GM04504 (cell line): Measurements from ENCODE around the gene DCDC1.
"Not testable (repeated sequence)": the region's sequence is repeated elsewhere in the genome, so short reads cannot be mapped to it uniquely, and the experiment has no call there.

Experiments
- DNase-seq: peaks from one replicate; pipeline ENCODE4 v3.0.0-alpha.2; 2012; ENCODE audit warnings: low read depth

DCDC1 gene

DNA sequence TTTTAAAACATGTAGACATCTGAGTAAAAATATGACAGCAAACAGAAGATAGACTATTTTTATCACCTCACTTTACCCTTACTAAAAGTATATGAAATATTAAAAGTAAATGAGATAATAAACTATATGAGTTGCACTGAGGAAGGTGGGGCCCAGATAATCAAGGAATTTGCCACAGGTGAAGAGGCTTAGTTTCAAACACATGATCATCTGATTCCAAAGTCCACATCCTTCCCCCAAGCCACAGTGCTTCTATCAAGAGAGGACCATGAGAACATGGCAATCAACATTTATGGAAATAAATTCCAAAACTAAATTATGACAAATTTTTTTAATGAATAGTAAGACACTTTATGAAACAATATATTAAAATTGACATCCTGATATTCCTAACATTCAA, 384.0 kb downstream of the DCDC1 start:
- DNase-seq, result no peak

DNA sequence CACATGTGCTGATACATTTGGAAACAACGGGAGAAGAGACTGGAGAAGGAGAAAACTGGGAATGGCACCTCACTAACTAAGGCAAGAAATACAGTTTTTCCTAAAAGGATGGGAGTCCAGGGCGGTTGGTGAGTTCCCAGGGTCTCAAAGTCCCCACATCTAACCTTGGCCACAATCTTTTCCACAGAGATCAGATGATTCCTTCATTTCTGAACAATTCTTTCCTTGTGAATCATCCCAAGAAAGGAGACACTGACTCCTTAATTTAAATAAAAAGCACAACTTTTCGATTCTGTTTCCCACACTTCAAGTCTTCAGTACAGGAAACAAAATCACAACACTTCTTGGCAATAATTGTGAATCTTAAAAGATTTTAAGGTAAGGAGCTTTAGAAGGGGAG, 384.7 kb downstream of the DCDC1 start:
- no peak for DNase-seq

DNA sequence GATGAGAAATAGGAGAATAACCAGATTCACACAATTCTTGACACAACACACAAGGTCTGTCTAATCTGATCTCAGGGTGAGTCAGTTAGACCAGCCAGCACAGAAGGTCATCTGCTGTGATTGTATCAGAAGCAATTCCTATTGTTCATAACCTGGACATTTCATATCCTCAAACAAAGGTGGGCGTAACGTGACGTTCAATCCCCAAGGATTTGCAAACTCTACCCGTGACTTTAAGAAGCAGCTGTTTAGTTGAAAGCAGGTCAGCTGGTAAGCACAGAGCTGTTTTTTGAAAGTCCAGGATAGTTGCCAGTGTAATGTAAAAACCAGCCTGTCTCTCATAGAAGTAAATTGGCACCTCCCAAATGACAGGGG, 385.1 kb downstream of the DCDC1 start:
- DNase-seq, result peak; percentile 24

DNA sequence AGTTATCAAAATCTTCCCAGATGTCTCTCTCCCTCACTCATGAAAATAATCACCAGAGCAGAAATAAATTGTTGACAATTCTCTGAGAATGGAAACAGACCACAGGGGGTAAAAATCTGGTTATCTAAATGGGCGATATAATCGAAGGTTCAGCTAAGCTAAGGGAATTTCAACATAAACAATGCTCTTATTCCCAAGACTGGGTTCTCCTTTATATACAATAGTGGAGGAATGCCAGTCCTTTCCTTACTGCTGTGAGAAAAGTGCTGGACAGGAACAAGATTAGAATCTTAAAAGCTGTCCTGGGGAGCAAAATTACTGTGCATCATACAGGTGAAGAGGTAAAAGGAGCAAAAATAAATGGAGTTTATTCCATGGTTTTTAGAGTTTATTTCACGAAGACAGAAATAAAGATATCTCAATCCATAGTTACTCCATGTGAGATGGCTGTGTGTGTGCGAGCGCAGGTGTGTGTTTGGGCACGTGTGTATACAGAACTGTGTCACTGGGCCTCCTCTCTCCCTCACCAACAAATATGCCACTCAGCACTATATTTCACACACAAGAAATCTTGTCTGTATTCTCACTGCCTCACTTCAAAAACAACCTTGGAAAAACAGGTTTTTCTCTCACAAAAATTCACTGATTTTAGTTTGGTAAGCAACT, 385.6 kb downstream of the DCDC1 start:
- DNase-seq, result no peak

DNA sequence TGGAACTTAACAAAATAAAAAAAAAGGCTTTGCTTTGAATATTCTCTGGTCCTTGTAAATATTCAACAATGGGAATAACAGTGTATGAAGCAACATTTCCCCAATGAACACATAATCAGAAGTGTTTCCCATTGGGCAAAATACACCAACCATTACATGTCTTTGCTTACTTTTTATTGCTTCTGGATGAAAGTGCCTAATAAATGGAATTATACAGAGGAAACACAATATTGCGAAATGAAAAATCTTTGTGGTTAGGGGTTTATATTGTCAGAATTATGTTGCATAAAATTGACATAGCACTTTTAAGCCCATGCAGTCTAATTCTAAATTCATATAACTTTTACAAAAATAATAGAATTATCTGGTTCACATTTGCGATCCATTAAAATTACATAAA, 386.4 kb downstream of the DCDC1 start:
- no peak for DNase-seq

DNA sequence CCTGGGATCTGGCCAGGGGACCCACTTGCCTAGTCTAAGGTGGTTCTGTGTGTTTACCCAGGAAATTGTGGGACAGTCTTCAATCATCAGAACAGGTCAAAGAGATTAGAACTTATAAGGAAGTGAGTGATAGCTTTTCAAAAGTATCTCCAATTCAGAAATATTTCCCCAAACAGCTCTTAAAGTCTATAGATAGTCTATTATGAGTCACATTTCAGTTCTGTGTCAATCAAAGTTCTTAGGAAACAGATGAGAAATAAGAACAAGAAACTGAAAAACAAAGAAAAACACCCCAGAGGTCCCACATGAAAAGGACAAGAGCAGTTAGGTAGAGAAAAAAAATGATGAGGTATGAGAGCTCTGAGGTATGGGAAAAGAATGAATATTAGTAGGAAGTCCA, 402.0 kb downstream of the DCDC1 start:
- DNase-seq, result no peak

DNA sequence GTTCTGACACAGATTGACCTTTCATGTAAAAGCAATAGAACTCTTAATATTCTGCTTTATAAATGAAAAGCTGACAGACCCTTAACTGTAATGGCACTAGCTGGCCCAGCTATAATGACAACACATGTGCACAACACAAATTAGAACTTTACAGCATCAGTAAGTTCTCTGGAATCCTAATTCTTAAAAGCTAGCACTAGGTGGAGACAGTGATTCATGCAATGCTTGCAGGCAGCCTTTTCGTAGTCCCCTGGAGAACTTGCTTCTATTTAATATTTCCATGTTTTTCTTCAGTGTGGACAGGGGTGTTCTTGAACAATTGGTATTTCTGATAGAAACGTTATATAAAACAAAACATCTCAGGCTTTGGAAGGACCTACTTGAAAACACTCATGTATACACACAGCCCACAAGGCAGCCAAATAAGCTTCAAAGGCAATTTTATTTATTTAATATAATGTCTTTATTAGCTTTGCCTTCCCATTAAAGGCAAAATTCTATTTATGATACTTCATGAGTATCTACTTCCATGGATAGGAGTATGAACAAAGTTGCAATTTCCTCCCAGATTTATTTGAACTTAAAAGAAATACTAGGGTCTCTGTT, 409.0 kb downstream of the DCDC1 start:
- DNase-seq, result peak; percentile 6

DNA sequence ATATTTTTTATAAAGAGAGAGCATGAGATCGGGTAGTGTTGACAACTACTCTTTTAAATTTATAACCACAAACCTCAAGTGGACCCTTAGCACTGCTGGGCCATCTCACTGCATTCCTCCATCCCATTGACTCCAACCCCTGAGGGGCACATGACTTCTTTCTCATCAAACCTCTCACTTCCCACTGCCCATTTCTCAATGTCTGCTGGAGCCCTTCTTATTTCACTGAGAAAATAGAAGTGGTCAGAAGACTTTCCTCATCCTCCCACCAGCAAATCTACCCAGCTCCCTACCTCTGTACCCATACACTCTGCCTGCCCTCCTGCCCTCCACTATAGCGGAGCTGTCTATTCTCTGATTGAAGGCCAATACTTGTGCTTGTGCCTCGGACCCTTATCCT, 412.8 kb downstream of the DCDC1 start:
- DNase-seq, result no peak

DNA sequence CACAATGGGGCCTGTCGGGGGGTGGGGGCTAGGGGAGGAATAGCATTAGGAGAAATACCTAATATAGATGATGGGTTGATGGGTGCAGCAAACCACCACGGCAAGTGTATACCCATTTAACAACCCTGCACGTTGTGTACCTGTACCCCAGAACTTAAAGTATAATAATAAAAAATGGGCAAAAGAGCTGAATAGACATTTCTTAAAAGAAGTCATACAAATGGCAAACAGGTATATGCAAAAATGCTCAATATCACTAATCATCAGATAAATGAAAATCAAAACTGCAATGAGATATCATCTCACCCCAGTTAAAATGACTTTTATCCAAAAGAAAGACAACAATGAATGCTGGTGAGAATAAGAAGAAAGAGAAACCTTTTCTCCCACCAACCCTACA, 419.7 kb downstream of the DCDC1 start:
- no peak for DNase-seq

DNA sequence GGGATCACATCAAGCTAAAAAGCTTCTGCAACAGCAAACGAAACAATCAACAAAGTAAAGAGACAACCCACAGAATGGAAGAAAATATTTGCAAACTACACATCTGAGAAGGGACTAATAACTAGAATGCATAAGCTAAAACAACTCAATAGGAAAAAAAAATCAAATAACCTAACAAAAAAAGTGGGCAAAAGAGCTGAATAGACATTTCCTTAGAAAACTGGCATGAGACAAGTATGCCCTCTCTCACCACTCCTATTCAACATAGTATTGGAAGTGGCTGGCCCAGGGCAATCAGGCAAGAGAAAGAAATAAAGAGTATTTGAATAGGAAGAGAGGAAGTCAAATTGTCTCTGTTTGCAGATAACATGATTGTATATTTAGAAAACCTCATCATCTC, 421.8 kb downstream of the DCDC1 start:
- not testable (repeated sequence) for DNase-seq

DNA sequence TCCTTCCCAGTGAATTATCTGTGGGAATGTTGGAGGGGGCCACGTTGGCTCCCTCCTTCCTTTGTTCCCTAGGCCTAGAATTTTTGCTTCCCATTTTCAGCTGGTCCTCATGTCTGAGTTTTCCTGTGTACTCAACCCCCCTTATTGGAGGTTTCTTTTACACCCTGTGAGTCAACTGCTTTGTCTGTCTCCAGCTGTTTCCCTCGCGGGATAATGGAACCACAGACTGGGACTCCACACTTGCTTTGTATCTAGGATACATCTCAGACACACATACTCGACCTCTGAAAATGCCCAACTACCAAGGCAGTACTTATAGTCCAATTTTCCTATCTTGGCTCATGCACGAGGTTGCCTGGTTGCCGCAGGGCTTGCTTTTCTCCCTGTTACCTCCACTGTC, 430.7 kb downstream of the DCDC1 start:
- no peak for DNase-seq

DNA sequence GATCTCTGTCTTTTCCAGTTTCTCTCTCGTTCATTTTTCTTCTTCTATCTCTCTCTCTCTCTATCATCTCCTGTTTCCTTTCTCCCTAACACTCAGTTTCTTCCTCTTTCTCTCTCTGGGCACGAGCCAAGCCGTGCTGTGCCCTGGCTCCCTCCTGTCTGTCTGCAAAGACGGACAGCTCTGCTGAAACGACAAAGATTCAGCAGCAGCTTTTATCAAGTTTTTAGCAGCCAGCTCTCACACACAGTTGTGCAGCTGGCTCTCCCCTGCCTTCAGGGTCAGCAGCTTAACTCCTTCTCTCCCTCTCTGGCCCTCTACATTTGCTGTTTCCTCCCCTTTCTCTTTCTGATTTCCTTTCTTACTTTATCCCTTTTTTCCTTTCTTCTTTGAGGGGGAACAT, 431.4 kb downstream of the DCDC1 start:
- DNase-seq, result no peak

DNA sequence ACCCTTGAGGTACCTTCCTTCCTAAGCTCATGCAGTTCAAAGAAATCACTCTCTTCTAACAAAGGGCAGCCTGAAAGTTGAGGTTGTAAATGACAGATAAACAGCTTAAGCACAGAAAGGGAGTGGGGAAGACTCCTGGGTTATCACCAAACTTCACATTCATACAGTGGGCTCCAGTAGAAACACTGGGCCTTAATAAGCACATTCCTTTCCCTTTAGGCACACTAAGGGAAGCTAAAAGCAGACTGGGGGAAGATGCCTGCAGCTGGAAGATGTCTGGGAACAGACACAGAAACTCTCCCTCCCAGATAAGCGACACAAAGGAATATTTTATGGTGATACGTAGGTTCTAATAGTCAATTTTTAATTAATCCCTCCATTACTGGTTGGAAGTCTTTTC, 433.0 kb downstream of the DCDC1 start:
- DNase-seq, result no peak

DNA sequence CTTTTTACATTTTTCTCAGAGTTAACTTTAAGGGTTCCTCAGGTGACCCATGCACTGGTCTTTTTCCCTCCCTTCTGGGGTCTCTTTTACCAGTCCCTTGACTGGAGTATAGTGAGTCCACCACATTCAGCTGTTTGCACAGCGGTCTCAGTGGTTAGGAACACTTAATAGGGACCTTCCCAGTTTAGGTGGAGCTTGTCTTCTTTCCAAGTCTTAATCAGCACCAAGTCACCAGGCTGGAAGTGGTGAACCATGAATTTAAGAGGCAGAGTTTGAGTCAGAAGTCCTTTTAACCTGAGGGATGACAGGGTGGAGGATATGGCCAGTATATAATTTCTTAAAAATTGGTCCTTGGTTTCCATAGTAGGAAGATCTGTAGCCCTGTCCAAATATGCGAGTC, 433.7 kb downstream of the DCDC1 start:
- no peak for DNase-seq

DNA sequence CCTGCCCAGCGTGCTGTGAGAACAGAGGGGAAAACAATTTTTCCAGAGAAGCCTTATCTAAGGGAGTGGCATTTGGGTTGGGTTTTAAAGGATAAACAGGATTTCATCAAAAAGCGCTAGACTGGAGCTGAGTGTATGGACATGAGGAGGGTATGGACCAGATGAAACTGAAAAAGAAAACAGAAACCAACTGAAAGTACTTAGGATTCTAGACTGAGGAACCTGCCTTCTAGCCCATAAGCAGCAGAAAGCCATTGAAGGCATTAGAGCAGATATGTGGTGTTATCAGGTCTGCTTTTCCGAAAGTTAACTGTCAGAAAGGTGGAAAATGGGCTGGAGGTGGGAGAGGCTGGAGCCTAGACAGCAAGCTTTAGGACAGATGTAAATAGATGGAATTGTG, 443.4 kb downstream of the DCDC1 start:
- no peak for DNase-seq

DNA sequence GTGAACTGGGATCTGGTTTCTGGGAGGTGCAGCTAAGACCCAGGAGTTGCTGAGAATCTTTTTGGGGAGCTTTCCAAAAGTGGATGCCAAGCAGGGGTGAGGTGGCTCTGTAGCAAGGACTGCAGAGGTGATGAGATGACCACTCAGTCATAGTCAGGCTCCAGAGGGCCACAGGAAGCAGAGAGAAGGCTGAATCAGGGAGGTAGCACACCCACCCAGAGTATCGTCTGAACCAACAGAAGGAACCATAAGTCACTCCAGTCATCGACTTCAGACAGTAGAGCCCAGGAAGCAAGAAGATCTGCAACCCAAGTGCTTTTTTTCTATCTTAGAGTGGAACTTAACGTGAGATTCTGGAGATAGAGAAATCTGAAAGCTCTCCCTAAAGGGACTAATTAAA, 447.7 kb downstream of the DCDC1 start:
- no peak for DNase-seq

DNA sequence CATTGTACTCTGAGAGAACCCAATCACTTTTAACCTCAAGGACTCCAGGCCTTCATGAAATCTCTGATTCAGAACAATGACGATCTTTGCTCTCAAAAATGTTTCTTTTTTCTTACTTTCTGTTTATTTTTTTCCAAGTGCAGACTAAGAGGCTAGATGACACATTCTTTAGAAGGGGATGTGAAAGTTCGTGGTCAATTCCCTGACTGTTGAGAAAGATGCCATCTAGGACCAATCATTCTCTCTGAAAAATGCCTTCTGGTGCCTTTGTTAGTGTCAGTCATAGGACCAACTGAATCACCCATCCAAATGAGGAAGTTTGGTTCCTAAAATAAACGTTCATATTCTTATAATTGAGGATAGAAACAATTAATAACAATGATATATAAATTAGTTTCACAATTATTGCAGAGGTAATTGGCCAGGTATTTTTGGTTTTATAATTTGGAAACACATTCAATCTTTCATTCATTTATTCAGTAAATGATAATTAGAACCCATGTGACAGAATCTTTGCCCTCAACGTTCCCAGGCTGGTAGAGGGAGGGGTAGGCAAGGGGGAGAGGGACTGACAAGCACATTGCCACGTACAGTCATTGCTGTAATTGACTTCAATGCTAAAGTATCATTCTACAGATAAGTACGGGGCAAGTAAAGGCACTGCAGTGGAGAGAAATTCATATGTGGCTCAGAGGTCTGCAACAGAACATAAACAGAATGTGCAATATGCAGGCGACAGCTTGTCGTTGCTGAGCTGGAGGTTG, 450.0 kb downstream of the DCDC1 start:
- DNase-seq, result no peak

DNA sequence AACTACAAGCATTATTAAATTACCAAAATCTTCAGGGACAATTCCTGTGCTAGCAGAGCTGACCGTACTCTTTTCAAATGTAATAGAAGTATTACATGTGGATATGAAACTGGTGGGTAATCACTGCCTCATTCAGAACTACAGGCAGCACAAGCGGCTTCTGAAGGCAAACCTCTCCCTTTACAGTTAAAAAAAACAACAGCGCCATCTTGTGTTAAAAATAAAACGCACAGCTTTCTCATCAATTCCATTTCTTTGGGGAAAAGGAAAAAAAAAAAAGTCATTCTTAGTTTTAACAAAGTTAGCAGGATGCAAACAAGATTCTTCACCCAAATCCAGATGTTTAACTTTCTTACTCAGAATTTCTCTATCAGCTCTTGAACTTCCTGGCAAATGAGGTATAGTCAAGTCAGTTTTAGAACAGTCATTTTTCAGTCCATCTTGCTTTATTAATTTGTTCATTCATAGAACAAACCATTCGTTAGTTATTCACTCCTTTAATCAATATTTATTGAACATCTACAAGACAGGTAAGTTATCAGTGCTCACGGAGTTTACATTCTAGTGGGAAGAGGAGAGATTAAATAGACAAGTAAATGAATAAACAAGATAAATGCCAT, 451.6 kb downstream of the DCDC1 start:
- peak; percentile 27 for DNase-seq

DNA sequence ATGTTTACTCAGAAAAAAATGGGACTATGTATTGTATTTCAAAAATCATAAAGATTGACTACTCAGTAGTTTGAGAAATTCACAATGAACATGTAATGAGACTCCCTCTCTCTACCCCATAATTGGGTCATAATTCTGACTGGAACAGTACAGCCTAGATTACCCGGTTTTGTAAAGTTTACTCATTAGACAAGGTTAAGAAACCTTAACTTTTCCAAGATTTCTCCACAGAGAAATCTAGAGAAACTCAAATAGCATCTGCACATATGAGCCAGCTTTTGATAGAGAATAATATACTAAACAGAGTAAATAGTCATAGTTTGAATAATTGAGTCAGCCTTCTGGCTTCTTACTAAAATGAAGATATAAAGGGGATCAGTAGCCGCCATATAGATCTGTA, 452.3 kb downstream of the DCDC1 start:
- DNase-seq, result no peak

DNA sequence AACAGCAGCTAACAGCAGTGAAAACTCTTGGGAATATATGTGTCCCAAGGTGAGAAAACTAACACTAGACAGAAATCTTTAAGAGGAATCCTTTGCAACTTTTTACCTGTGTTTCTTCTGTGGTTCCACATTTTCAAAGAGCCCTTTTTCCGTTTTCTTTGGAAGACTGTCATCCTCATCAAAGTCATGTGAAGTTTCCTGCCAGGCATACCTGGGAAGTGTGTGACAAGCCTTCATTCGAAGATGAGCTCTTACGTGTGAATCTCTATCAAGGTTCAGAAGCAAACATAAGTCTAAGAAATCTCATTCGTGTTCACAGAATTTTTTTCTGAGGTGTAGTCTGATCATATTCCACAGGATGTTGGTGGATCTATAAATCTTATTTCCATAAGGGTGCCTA, 452.8 kb downstream of the DCDC1 start:
- DNase-seq, result no peak

DNA sequence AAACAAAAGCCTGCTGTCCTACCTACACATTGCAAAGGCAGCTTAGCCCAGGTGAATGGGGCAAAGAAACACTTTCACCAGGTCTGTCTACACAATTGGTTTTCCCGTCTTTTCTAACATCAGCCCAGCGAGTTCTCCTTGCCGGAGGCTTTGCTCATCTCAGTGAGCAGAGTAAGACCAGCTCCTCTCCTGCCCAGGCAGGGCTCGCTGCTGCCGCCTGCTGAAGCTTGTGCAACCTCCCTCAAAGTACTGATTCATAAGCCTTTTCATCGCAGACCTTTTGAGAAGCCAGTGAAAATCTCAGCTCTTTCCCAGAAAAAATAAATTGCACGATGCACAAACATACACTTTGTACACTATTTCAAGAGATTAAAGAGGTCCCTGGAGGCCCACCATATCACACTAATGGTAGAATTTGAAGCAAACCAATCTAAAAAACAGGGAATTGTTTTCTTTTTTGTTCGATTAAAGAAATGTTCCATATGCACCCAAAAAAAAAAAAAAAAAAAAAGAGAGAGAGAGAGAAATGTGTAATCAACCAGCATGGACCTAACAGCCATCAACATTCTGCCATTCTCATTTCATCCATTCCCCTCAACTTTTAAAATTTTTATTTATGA, 455.3 kb downstream of the DCDC1 start:
- peak; percentile 11 for DNase-seq

DNA sequence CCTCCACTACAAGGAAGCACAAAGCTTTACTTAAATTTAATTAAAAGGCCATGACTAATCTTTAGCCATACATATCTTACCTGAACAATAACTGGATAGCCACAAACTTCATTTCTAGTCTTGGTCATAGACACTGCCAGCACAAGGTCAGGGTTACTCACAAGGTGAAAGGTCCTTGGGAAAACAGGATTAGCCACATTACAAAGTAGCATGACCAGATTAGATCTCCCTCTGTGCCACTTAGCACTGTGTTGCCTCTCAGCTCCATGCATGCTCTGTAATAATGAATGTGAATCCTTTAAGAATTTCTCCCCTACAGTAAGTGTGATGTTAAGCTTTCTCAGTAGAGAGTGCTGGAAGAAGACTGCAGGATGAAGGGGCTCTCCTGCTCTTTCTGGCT, 458.3 kb downstream of the DCDC1 start:
- DNase-seq, result no peak

DNA sequence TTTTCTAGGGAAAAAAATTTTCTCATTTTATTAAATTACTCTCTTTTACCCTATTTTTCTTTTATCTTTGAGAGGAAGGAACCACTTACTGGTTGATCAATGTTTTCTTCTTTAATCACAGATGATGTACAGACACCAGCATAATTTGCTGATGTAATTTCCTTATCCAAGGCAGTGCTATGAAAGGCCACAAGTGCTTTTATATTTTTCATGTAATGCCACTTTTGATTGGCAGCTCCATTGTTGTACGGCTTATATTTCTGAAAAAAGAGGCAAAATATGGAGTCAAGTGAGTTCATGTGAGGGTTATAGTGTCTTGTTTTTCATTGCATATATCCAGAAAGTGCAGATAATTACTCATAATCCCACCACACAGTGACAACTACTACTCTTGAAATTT, 460.7 kb downstream of the DCDC1 start:
- DNase-seq, result no peak
